ENCODE results near the gene PPA2.

DNA sequence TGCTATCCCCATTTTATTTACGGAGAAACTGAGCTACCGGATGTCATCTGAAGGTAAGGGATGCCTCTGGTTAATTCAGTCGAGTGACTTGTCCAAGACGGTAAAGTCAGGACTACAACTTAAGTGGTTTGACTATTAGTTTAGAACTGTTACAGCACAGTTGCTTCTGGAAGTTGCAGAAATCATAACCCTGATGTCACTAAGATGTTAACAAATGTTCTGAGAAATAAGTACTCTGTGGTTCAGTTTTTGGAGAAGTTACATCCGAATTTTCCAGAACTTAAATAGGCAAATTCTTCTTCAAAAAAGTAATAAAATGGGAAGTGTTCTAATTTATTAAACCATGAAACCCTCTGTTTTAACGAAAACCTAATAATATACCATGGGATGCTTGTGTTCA, 3.1 kb downstream of the PPA2 start:
- TF ChIP-seq, protein P1, sequence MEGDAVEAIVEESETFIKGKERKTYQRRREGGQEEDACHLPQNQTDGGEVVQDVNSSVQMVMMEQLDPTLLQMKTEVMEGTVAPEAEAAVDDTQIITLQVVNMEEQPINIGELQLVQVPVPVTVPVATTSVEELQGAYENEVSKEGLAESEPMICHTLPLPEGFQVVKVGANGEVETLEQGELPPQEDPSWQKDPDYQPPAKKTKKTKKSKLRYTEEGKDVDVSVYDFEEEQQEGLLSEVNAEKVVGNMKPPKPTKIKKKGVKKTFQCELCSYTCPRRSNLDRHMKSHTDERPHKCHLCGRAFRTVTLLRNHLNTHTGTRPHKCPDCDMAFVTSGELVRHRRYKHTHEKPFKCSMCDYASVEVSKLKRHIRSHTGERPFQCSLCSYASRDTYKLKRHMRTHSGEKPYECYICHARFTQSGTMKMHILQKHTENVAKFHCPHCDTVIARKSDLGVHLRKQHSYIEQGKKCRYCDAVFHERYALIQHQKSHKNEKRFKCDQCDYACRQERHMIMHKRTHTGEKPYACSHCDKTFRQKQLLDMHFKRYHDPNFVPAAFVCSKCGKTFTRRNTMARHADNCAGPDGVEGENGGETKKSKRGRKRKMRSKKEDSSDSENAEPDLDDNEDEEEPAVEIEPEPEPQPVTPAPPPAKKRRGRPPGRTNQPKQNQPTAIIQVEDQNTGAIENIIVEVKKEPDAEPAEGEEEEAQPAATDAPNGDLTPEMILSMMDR (IDR thresholded peaks at IDR 0.05), result no peak
- TF ChIP-seq POLR2A (IDR thresholded peaks at IDR 0.05), result no peak

Data from thyroid gland (tissue), 4 donors.